NOMO-1 treated with DMSO at 0.1 percent for 48 hours (cell line): ENCODE data around the gene DTWD2.
"Not testable (repeated sequence)": the region's sequence is repeated elsewhere in the genome, so short reads cannot be mapped to it uniquely, and the experiment has no call there.

Source experiments
- DNase-seq: peaks from one replicate; lab custom pipeline; 2025; ENCODE audit not compliant: unreplicated experiment; lab: John Stamatoyannopoulos, UW

The DTWD2 gene

GRCh38 chr5:118952992-118953651, 35.2 kb downstream of the DTWD2 start:
- DNase-seq = no peak

- DNase-seq = not testable (repeated sequence)
Measured at GRCh38 chr5:118952306-118952705, 36.0 kb downstream of the DTWD2 start.

GRCh38 chr5:118950354-118950753, 38.0 kb downstream of the DTWD2 start:
- not testable (repeated sequence) for DNase-seq

- no peak for DNase-seq
Measured at GRCh38 chr5:118946138-118946800, 42.1 kb downstream of the DTWD2 start.

GRCh38 chr5:118937393-118938061, 50.8 kb downstream of the DTWD2 start:
- no peak for DNase-seq

- DNase-seq = no peak
Measured at GRCh38 chr5:118933703-118934102, 54.6 kb downstream of the DTWD2 start.

- DNase-seq = no peak
Measured at GRCh38 chr5:118931564-118931963, 56.8 kb downstream of the DTWD2 start.

GRCh38 chr5:118924006-118924389, 64.3 kb downstream of the DTWD2 start:
- DNase-seq = no peak

GRCh38 chr5:118923295-118924005, 64.9 kb downstream of the DTWD2 start:
- DNase-seq = peak; percentile 4

- DNase-seq = no peak
Measured at GRCh38 chr5:118921866-118922265, 66.5 kb downstream of the DTWD2 start.

- no peak for DNase-seq
Measured at GRCh38 chr5:118919016-118919415, 69.3 kb downstream of the DTWD2 start.

- DNase-seq = no peak
Measured at GRCh38 chr5:118918232-118918631, 70.1 kb downstream of the DTWD2 start.

GRCh38 chr5:118907536-118907935, 80.8 kb downstream of the DTWD2 start:
- not testable (repeated sequence) for DNase-seq

- no peak for DNase-seq
Measured at GRCh38 chr5:118906947-118907346, 81.4 kb downstream of the DTWD2 start.

- DNase-seq = no peak
Measured at GRCh38 chr5:118905196-118905595, 83.2 kb downstream of the DTWD2 start.

- DNase-seq = no peak
Measured at GRCh38 chr5:118902656-118903438, 85.5 kb downstream of the DTWD2 start.

GRCh38 chr5:118894709-118895108, 93.6 kb downstream of the DTWD2 start:
- peak; percentile 68 for DNase-seq

- DNase-seq = no peak
Measured at GRCh38 chr5:118891252-118891651, 97.1 kb downstream of the DTWD2 start.

GRCh38 chr5:118889165-118889564, 99.2 kb downstream of the DTWD2 start:
- no peak for DNase-seq

GRCh38 chr5:118888556-118888955, 99.8 kb downstream of the DTWD2 start:
- no peak for DNase-seq

- peak; percentile 87 for DNase-seq
Measured at GRCh38 chr5:118883362-118883761, 105.0 kb downstream of the DTWD2 start.
